NB4 (cell line): ENCODE results near the gene PAX8.

Experiments
- POLR2A ChIP-seq: IDR thresholded peaks from 2 replicates; pipeline ENCODE4 v1.6.1; 2011; ENCODE audit warnings: mild to moderate bottlenecking; ENCODE audit not compliant: insufficient read length; ENCODE audit errors: extremely low read depth
- TF ChIP-seq, protein P1 (sequence below): IDR thresholded peaks from one replicate; pipeline ENCODE4 v1.5.1; 2012; ENCODE audit warnings: low read depth, low read length
- TF ChIP-seq, protein P2 (sequence below): IDR thresholded peaks from 2 replicates; pipeline ENCODE4 v1.6.1; 2011; ENCODE audit warnings: low read depth, low read length

DNA sequence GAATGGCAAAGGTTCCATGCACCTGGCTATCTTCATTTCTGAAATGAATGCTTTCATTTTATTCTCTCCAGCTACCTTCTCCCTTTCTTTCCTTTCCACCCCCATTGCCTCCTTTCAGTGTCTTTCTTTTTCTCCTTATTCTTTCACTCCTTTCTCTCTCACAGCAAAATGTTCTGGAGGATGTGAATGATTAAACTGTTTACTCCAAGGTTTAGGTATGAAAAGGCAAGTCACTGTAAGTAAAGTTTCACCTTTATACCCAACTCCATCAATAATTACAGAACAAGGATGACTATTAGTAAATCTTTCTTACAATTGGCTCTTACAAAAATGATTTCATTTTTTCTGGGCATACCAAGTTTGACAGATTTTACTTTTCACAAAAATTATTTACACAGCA is 4.3 kb downstream of the PAX8 start:
- no peak for TF ChIP-seq POLR2A
- TF ChIP-seq, protein P1, sequence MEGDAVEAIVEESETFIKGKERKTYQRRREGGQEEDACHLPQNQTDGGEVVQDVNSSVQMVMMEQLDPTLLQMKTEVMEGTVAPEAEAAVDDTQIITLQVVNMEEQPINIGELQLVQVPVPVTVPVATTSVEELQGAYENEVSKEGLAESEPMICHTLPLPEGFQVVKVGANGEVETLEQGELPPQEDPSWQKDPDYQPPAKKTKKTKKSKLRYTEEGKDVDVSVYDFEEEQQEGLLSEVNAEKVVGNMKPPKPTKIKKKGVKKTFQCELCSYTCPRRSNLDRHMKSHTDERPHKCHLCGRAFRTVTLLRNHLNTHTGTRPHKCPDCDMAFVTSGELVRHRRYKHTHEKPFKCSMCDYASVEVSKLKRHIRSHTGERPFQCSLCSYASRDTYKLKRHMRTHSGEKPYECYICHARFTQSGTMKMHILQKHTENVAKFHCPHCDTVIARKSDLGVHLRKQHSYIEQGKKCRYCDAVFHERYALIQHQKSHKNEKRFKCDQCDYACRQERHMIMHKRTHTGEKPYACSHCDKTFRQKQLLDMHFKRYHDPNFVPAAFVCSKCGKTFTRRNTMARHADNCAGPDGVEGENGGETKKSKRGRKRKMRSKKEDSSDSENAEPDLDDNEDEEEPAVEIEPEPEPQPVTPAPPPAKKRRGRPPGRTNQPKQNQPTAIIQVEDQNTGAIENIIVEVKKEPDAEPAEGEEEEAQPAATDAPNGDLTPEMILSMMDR: no peak
- TF ChIP-seq, protein P2, sequence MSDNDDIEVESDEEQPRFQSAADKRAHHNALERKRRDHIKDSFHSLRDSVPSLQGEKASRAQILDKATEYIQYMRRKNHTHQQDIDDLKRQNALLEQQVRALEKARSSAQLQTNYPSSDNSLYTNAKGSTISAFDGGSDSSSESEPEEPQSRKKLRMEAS: no peak
